B cell (primary cell): Measurements from ENCODE around the gene ABHD16A. TPM values are rescaled to one million over a fixed set of nuclear protein-coding genes. Genes with fewer than 3 reads are reported as not detected.

Experiments used
- ATAC-seq: fragments of 200-7000 bp; cut with Tn5 transposase; one replicate; pipeline ENCODE4 v1.10.0; 2021; ENCODE audit warnings: low read depth, mild to moderate bottlenecking, moderate number of reproducible peaks, moderate library complexity
- CTCF ChIA-PET: fragments of 350-600 bp; sonication (Branson Sonifier 250); formaldehyde crosslinking; loops from one replicate; lab custom pipeline; 2021; ENCODE audit warnings: antibody characterized with exemption, inconsistent platforms; lab: Charles Lee
- POLR2A ChIA-PET: fragments of 350-600 bp; sonication (Branson Sonifier 250); formaldehyde crosslinking; loops from one replicate; lab custom pipeline; 2021; ENCODE audit warnings: antibody characterized with exemption; lab: Charles Lee
- DNase-seq: peaks from one replicate; pipeline ENCODE4 v3.0.0; 2013
- H2AFZ ChIP-seq: 2 replicates; pipeline ENCODE4 v1.6.1; 2012; ENCODE audit warnings: mild to moderate bottlenecking, low read depth, low read length; ENCODE audit not compliant: insufficient read depth, poor library complexity, severe bottlenecking
- H3K27ac ChIP-seq, 2 donors: 1 replicate in 1 of 2; 2 replicates in 1 of 2; pipeline ENCODE4 v1.5.1; 2012 to 2013; ENCODE audit warnings: low read length in 2 of 2, mild to moderate bottlenecking in 2 of 2, moderate library complexity in 1 of 2
- H3K27me3 ChIP-seq, 4 experiments: fragments of 200-600 bp in 1 of 4; sonication (generic) in 1 of 4; replicated peaks in 1 of 4; 1 replicate in 2 of 4; 2 replicates in 2 of 4; pipeline versions ENCODE4 v1.6.1 to v1.7.0; 2013 to 2016; ENCODE audit warnings: low read length in 3 of 4, mild to moderate bottlenecking in 2 of 4, mixed read lengths in 1 of 4, moderate library complexity in 1 of 4; ENCODE audit not compliant: insufficient read depth in 4 of 4, control insufficient read depth in 3 of 4; ENCODE audit errors: control extremely low read depth in 1 of 4
- H3K36me3 ChIP-seq, 2 experiments: replicated peaks in 1 of 2; 1 replicate in 1 of 2; 2 replicates in 1 of 2; pipeline versions ENCODE4 v1.6.1 to v1.7.1; 2013; ENCODE audit warnings: low read length in 1 of 2; ENCODE audit not compliant: insufficient read depth in 2 of 2, control insufficient read depth in 1 of 2; ENCODE audit errors: control extremely low read depth in 1 of 2, extremely low read depth in 1 of 2
- H3K4me1 ChIP-seq, 2 donors: fragments of 200-600 bp in 1 of 2; sonication (generic) in 1 of 2; 1 replicate in 1 of 2; 2 replicates in 1 of 2; pipeline versions ENCODE4 v1.5.1 to v1.6.1; 2013 to 2017; ENCODE audit warnings: low read length in 2 of 2; ENCODE audit not compliant: control insufficient read depth in 2 of 2, insufficient read depth in 2 of 2
- H3K4me2 ChIP-seq: replicated peaks from 2 replicates; pipeline ENCODE3; 2012; ENCODE audit warnings: mild to moderate bottlenecking, low read depth, low read length; ENCODE audit not compliant: poor library complexity, severe bottlenecking
- H3K4me3 ChIP-seq, 5 experiments: fragments of 200-600 bp in 1 of 5; sonication (generic) in 1 of 5; 1 replicate in 3 of 5; 2 replicates in 2 of 5; pipeline versions ENCODE4 v1.5.1 to v1.7.0; 2011 to 2016; ENCODE audit warnings: low read length in 4 of 5, mild to moderate bottlenecking in 4 of 5, low read depth in 2 of 5, control low read depth in 1 of 5, moderate library complexity in 1 of 5; ENCODE audit not compliant: insufficient read depth in 1 of 5; ENCODE audit errors: control extremely low read depth in 1 of 5, extremely low read depth in 1 of 5
- H3K79me2 ChIP-seq: fragments of 200-600 bp; sonication (generic); one replicate; pipeline ENCODE4 v1.6.0; 2016; ENCODE audit warnings: low read length; ENCODE audit not compliant: control insufficient read depth, insufficient read depth
- H3K9ac ChIP-seq: fragments of 200-600 bp; sonication (generic); 2 replicates; pipeline ENCODE4 v1.6.1; 2017; ENCODE audit warnings: mild to moderate bottlenecking, low read length, moderate library complexity
- H3K9me3 ChIP-seq, 3 donors: one replicate each; pipeline versions ENCODE4 v1.6.1 to v1.7.1; 2013; ENCODE audit warnings: low read length in 2 of 3; ENCODE audit not compliant: control insufficient read depth in 2 of 3, insufficient read depth in 1 of 3; ENCODE audit errors: control extremely low read depth in 1 of 3
- H4K20me1 ChIP-seq: 2 replicates; pipeline ENCODE4 v1.6.0; 2012; ENCODE audit warnings: mild to moderate bottlenecking, low read length; ENCODE audit not compliant: insufficient read depth, control insufficient read depth, poor library complexity, severe bottlenecking
- H3K27ac Mint-ChIP-seq: one replicate; pipeline ENCODE4 v1.8.0; 2021; ENCODE audit warnings: mixed read lengths
- H3K27me3 Mint-ChIP-seq: one replicate; pipeline ENCODE4 v1.8.0; 2021; ENCODE audit warnings: mixed read lengths
- H3K4me1 Mint-ChIP-seq: one replicate; pipeline ENCODE4 v1.8.0; 2021; ENCODE audit warnings: mixed read lengths
- H3K4me3 Mint-ChIP-seq: one replicate; pipeline ENCODE4 v1.8.0; 2021; ENCODE audit warnings: mixed read lengths
- H3K9me3 Mint-ChIP-seq: one replicate; pipeline ENCODE4 v1.8.0; 2022; ENCODE audit warnings: mixed read lengths; ENCODE audit not compliant: insufficient read depth
- EZH2 ChIP-seq: IDR thresholded peaks from 2 replicates; pipeline ENCODE4 v1.6.1; 2012; ENCODE audit warnings: borderline replicate concordance, low read depth, mild to moderate bottlenecking, moderate library complexity, low read length; ENCODE audit not compliant: insufficient read depth, poor library complexity, severe bottlenecking
- WGBS: methylation state at CpG from one replicate; pipeline ENCODE4 v1.1.5; 2013; ENCODE audit warnings: missing lambda C conversion rate; ENCODE audit not compliant: insufficient coverage; 5-methylcytosine and 5-hydroxymethylcytosine counted together
- intact Hi-C: fragments of 100-400 bp; cut with micrococcal nuclease; formaldehyde crosslinking; loops from one replicate; pipeline ENCODE4 v1.10.0; 2022
- polyA plus RNA-seq: library from polyadenylated mRNA; depleted of rRNA; stranded (reverse); fragments of >200 nt; gene quantifications from 2 replicates; pipeline ENCODE4 v1.2.3, GENCODE V29; 2012
- total RNA-seq, 2 donors: library from RNA; stranded (reverse); fragments of 120-200 nt in 1 of 2; gene quantifications; 1 replicate in 1 of 2; 2 replicates in 1 of 2; pipeline versions ENCODE4 v1.2.3 to v1.2.4, GENCODE V29; 2013 to 2022
- TF ChIP-seq, protein P1 (sequence below): fragments of 200-600 bp; IDR thresholded peaks from one replicate; pipeline ENCODE4 v1.8.0; 2022; ENCODE audit warnings: antibody characterized with exemption, mild to moderate bottlenecking

ABHD16A gene
- total and polyA plus RNA-seq, 2 donors (not counting 1 experiment from before 2014, with no cell fraction given) = 78.3 to 97.5 TPM

DNA sequence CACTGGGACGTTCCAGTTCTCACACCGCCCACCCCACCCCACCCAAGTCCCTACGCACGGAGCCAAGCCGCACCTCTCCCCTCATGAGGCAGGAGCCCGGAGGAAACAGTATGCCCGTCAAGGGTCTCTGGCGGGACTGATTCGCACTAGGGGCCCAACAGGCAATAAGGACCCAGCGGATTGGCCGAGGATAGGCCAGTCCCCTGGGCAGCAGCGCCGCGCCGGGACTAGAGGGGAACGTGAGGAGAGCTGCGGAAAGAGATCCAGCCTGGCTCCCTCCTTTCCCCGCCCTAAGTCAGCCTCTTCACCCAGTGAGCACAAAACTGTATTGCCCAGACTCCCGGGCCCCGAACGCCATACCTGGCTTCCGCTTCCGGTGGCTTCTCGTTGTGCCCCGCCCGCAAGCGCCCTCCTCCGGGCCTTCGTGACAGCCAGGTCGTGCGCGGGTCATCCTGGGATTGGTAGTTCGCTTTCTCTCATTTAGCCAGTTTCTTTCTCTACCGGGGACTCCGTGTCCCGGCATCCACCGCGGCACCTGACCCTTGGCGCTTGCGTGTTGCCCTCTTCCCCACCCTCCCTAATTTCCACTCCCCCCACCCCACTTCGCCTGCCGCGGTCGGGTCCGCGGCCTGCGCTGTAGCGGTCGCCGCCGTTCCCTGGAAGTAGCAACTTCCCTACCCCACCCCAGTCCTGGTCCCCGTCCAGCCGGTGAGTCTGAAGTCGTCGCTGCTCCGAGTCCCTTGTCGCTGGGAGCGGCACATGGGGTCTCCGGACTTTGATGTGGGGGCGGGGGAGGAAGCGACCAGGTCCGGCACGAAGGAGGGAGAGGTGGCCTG is 37.4 kb downstream of the ABHD16A start, which contains the start of gene CSNK2B:
TSS of gene CSNK2B (plus strand) at position 580 of the 836 bp plus-strand sequence. CDS start 752 bp downstream, outside the sequence.
- Histone ChIP-seq H3K27ac (peak within 1 kb of the TSS; percentile 96 to 98), H2AFZ (peak within 1 kb of the TSS; percentile 72), H3K79me2 (peaks cover 78% of the 10 kb centered on the region), H3K9ac (peak within 1 kb of the TSS; percentile 89), H3K27me3 (no peaks in the 10 kb centered on the region), H4K20me1 (peaks cover 23% of the 10 kb centered on the region), H3K9me3 (no peaks in the 10 kb centered on the region), H3K4me1 (peaks cover 27 to 47% of the 10 kb centered on the region in 2 donors), H3K4me2 (peak within 1 kb of the TSS; percentile 90), H3K4me3 (peak within 1 kb of the TSS; percentile 58 to 98 (median 85)), H3K36me3 (peaks cover 18 to 61% of the 10 kb centered on the region in 2 experiments)
- peak; percentile 87 for ATAC-seq
- peak within 1 kb of the TSS; percentile 100 for H3K27ac Mint-ChIP-seq
- CTCF ChIA-PET = interaction anchor here (1.0 to 1.8 kb wide), 4 partner anchors 13 to 164 kb away, joined by 3 to 10 read pairs (median 6); partner anchors contain the start of genes ATP6V1G2 and BAG6
- peak; percentile 98 for DNase-seq
- no peaks in the 10 kb centered on the region for H3K27me3 Mint-ChIP-seq
- peaks cover 53% of the 10 kb centered on the region for H3K4me1 Mint-ChIP-seq
- under 1% methylated on average over 61 of the region's 63 CpGs for WGBS
- intact Hi-C loops = loop anchor here (1.0 to 5.0 kb wide), 15 partner anchors 13 to 532 kb away; partner anchors contain the start of genes ABHD16A, AGPAT1, BAG6 and CLIC1
- H3K9me3 Mint-ChIP-seq = no peaks in the 10 kb centered on the region
- POLR2A ChIA-PET = interaction anchor here (0.6 to 5.9 kb wide), 10 partner anchors 10 to 1306 kb away, joined by 3 to 57 read pairs (median 6); partner anchors contain the start of genes APOM, BAG6, CLIC1 and NEU1
- H3K4me3 Mint-ChIP-seq = peak within 1 kb of the TSS; percentile 96
- TF ChIP-seq EZH2 = no peak
- TF ChIP-seq, protein P1, sequence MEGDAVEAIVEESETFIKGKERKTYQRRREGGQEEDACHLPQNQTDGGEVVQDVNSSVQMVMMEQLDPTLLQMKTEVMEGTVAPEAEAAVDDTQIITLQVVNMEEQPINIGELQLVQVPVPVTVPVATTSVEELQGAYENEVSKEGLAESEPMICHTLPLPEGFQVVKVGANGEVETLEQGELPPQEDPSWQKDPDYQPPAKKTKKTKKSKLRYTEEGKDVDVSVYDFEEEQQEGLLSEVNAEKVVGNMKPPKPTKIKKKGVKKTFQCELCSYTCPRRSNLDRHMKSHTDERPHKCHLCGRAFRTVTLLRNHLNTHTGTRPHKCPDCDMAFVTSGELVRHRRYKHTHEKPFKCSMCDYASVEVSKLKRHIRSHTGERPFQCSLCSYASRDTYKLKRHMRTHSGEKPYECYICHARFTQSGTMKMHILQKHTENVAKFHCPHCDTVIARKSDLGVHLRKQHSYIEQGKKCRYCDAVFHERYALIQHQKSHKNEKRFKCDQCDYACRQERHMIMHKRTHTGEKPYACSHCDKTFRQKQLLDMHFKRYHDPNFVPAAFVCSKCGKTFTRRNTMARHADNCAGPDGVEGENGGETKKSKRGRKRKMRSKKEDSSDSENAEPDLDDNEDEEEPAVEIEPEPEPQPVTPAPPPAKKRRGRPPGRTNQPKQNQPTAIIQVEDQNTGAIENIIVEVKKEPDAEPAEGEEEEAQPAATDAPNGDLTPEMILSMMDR = no peak
